DOHH2 (cell line): Measurements from ENCODE around the gene FBXL20.
A peak's percentile ranks its signal among the peaks of the same experiment; 100 is the strongest.
"Not testable (repeated sequence)": the region's sequence is repeated elsewhere in the genome, so short reads cannot be mapped to it uniquely, and the experiment has no call there.

Experiments used
- H3F3A ChIP-seq: fragments of 200-600 bp; sonication (generic), shearing (Covaris generic); 2 replicates; pipeline ENCODE4 v1.6.0; 2016; ENCODE audit warnings: antibody characterized with exemption, mild to moderate bottlenecking; ENCODE audit not compliant: control insufficient read depth, insufficient read depth
- H3K27ac ChIP-seq: fragments of 200-600 bp; sonication (generic); 2 replicates; pipeline ENCODE4 v1.5.1; 2014; ENCODE audit warnings: low read depth, mild to moderate bottlenecking, low read length, moderate library complexity
- H3K27me3 ChIP-seq: fragments of 200-600 bp; sonication (generic); 2 replicates; pipeline ENCODE4 v1.6.1; 2014; ENCODE audit warnings: mild to moderate bottlenecking, low read length, mixed read lengths; ENCODE audit not compliant: control insufficient read depth
- H3K36me3 ChIP-seq: fragments of 200-600 bp; sonication (generic); 2 replicates; pipeline ENCODE4 v1.6.1; 2014; ENCODE audit warnings: mild to moderate bottlenecking, low read length, moderate library complexity, mixed read lengths; ENCODE audit not compliant: control insufficient read depth
- H3K4me1 ChIP-seq: fragments of 200-600 bp; sonication (generic); 2 replicates; pipeline ENCODE4 v1.6.1; 2014; ENCODE audit warnings: mild to moderate bottlenecking, low read length, mixed read lengths; ENCODE audit not compliant: control insufficient read depth
- H3K4me2 ChIP-seq: fragments of 200-600 bp; sonication (generic); 2 replicates; pipeline ENCODE4 v1.6.0; 2014; ENCODE audit warnings: mild to moderate bottlenecking, low read length, moderate library complexity
- H3K4me3 ChIP-seq: fragments of 200-600 bp; sonication (generic); 2 replicates; pipeline ENCODE4 v1.5.1; 2014; ENCODE audit warnings: mild to moderate bottlenecking, low read length, mixed read lengths
- H3K79me2 ChIP-seq: fragments of 200-600 bp; sonication (generic); 2 replicates; pipeline ENCODE4 v1.6.1; 2014; ENCODE audit warnings: mild to moderate bottlenecking, low read length, mixed read lengths; ENCODE audit not compliant: control insufficient read depth
- H3K9me2 ChIP-seq: fragments of 200-600 bp; sonication (generic); replicated peaks from 2 replicates; pipeline ENCODE4 v1.6.1; 2014; ENCODE audit warnings: mild to moderate bottlenecking, low read length, mixed read lengths; ENCODE audit not compliant: control insufficient read depth
- H3K9me3 ChIP-seq: fragments of 200-600 bp; sonication (generic); 2 replicates; pipeline ENCODE4 v1.6.1; 2014; ENCODE audit warnings: antibody characterized with exemption, low read length, mixed read lengths; ENCODE audit not compliant: control insufficient read depth, insufficient read depth
- H4K20me1 ChIP-seq: fragments of 200-600 bp; sonication (generic); 2 replicates; pipeline ENCODE4 v1.6.0; 2014; ENCODE audit warnings: low read depth, mild to moderate bottlenecking, antibody characterized with exemption, low read length, moderate library complexity; ENCODE audit not compliant: control insufficient read depth, insufficient read depth
- EZH2phosphoT487 ChIP-seq: fragments of 200-600 bp; sonication (generic); IDR thresholded peaks from 2 replicates; pipeline ENCODE4 v1.6.1; 2017; ENCODE audit warnings: borderline replicate concordance, mild to moderate bottlenecking, antibody characterized with exemption, low read length, moderate library complexity, mixed read lengths
- TF ChIP-seq, protein P1 (sequence below): fragments of 200-600 bp; sonication (generic); IDR thresholded peaks from one replicate; pipeline ENCODE4 v1.5.1; 2014; ENCODE audit warnings: antibody characterized with exemption, mild to moderate bottlenecking, low read depth, low read length; ENCODE audit not compliant: poor library complexity, severe bottlenecking

FBXL20 gene

DNA sequence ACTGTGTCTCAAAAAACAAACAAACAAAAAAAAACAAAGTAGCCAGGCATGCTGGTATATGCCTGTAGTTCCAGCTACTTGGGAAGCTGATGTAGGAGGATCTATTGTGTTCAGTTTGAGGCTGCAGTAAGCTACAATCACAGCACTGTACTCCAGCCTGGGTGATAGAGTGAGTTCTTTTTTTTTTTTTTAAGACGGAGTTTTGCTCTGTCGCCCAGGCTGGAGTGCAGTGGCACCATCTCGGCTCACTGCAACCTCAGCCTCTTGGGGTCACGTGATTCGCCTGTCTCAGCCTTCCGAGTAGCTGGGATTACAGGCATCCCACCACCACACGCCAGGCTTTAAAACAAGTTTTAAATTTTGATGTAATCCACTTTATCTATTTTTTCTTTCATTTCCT, 95.4 kb downstream of the FBXL20 start:
- H3K4me1 ChIP-seq = peaks cover 19% of the 10 kb centered on the region
- no peak overlapping the region for H3K27ac ChIP-seq
- no peaks in the 10 kb centered on the region for H3F3A ChIP-seq
- H3K4me3 ChIP-seq = peak overlapping the region; percentile 34
- H3K9me3 ChIP-seq = no peaks in the 10 kb centered on the region
- no peaks in the 10 kb centered on the region for H3K9me2 ChIP-seq
- H3K27me3 ChIP-seq = no peaks in the 10 kb centered on the region
- H3K79me2 ChIP-seq = no peaks in the 10 kb centered on the region
- H3K36me3 ChIP-seq = no peaks in the 10 kb centered on the region
- no peak for TF ChIP-seq EZH2phosphoT487
- TF ChIP-seq, protein P1, sequence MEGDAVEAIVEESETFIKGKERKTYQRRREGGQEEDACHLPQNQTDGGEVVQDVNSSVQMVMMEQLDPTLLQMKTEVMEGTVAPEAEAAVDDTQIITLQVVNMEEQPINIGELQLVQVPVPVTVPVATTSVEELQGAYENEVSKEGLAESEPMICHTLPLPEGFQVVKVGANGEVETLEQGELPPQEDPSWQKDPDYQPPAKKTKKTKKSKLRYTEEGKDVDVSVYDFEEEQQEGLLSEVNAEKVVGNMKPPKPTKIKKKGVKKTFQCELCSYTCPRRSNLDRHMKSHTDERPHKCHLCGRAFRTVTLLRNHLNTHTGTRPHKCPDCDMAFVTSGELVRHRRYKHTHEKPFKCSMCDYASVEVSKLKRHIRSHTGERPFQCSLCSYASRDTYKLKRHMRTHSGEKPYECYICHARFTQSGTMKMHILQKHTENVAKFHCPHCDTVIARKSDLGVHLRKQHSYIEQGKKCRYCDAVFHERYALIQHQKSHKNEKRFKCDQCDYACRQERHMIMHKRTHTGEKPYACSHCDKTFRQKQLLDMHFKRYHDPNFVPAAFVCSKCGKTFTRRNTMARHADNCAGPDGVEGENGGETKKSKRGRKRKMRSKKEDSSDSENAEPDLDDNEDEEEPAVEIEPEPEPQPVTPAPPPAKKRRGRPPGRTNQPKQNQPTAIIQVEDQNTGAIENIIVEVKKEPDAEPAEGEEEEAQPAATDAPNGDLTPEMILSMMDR = no peak
- peak overlapping the region; percentile 52 for H3K4me2 ChIP-seq
- H4K20me1 ChIP-seq = no peaks in the 10 kb centered on the region

DNA sequence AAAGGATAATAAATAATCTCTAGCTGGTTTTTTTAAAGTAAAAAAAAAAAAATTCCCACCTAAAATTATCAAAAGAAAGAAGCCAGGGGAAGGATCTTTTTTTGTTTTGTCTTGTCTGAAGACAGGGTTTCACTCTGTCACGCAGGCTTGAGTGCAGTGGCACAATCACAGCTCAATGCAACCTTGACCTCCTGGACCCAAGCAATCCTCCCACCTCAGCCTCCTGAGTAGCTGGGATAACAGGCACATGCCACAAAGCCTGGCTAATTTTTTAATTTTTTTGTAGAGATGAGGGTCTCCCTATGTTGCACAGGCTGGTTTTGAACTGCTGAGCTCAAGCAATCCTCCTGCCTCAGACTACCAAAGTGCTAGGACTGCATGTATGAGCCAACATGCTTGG, 97.2 kb downstream of the FBXL20 start:
- Histone ChIP-seq H3K36me3 (no peaks in the 10 kb centered on the region), H3K4me3 (no peak overlapping the region), H3K4me2 (no peak overlapping the region), H3F3A (no peaks in the 10 kb centered on the region), H3K9me2 (no peaks in the 10 kb centered on the region), H3K27ac (no peak overlapping the region), H3K4me1 (peaks cover 19% of the 10 kb centered on the region), H4K20me1 (no peaks in the 10 kb centered on the region), H3K79me2 (no peaks in the 10 kb centered on the region), H3K9me3 (no peaks in the 10 kb centered on the region), H3K27me3 (no peaks in the 10 kb centered on the region)
- no peak for TF ChIP-seq EZH2phosphoT487
- TF ChIP-seq, protein P1 = no peak

DNA sequence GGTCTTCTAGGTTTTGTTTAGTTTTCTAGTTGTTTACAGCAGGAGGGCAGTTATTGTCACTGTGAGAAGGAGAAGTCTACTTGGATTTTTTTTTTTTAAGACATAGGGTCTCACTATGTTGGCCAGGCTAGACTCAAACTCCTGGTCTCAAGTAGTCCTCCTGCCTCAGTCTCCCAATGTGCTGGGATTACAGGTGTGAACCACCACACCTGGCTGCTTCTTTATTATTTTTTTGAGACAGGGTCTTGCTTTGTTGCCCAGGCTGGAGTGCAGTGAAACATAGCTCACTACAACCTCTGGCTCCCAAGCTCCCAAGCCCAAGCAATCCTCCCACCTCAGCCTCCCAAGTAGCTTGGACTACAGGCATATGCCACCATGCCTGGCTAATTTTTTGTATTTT, 107.4 kb downstream of the FBXL20 start:
- Histone ChIP-seq H3K27me3 (no peaks in the 10 kb centered on the region), H3K9me3 (no peaks in the 10 kb centered on the region), H3K4me1 (peaks cover 32% of the 10 kb centered on the region), H3K4me2 (no peak overlapping the region), H3K79me2 (no peaks in the 10 kb centered on the region), H3K9me2 (no peaks in the 10 kb centered on the region), H4K20me1 (no peaks in the 10 kb centered on the region), H3K4me3 (no peak overlapping the region), H3K36me3 (peaks cover 3% of the 10 kb centered on the region; the same call in 1 of the 2 replicates), H3F3A (peaks cover 4% of the 10 kb centered on the region; the same call in 1 of the 2 replicates), H3K27ac (no peak overlapping the region)
- TF ChIP-seq, protein P1 = no peak
- TF ChIP-seq EZH2phosphoT487 = no peak

DNA sequence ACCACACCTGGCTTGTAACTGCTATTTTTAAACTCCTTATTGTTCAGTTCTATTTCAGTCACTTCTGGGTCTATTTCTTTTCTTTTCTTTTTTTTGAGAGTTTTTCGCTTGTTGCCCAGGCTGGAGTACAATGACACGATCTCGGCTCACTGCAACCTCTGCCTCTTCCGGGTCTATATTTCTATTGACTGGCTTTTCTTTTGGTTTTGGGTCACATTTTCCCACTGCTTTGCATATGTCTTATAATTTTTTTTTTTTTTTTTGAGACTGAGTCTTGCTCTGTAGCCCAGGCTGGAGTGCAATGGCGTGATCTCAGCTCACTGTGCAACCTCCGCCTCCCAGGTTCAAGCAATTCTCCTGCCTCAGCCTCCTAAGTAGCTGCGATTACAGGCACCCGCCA, 108.9 kb downstream of the FBXL20 start:
- not testable (repeated sequence) for H3K36me3 ChIP-seq, H3F3A ChIP-seq, H3K9me2 ChIP-seq, H3K9me3 ChIP-seq, H3K27me3 ChIP-seq, H4K20me1 ChIP-seq, H3K4me3 ChIP-seq, H3K27ac ChIP-seq, H3K4me2 ChIP-seq, H3K79me2 ChIP-seq
- H3K4me1 ChIP-seq = peaks cover 32% of the 10 kb centered on the region

DNA sequence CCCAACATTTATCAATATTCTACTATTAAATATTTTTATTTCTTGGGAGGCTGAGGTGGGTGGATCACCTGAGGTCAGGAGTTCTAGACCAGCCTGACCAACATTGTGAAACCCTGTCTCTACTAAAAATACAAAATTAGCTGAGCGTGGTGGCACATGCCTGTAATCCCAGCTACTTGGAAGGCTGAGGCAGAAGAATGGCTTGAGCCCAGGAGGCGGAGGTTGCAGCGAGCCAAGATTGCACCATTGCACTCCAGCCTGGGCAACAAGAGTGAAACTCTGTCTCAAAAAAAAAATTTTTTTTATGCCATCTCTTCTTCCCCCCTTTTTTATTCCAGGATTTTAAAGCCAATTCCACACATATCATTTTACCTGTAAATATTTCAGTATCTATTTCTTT, 114.9 kb downstream of the FBXL20 start:
- H3F3A ChIP-seq, H3K9me3 ChIP-seq, H4K20me1 ChIP-seq, H3K4me2 ChIP-seq, H3K79me2 ChIP-seq, H3K9me2 ChIP-seq, H3K4me3 ChIP-seq, H3K36me3 ChIP-seq, H3K4me1 ChIP-seq, H3K27ac ChIP-seq, H3K27me3 ChIP-seq: not testable (repeated sequence)
